ENCODE measurements around the gene DMWD. TPM values are rescaled to one million over a fixed set of nuclear protein-coding genes. Genes with fewer than 3 reads are reported as not detected.

The DMWD gene
- total RNA-seq, 1 donor from 2014 or later = 91.0 TPM

DNA sequence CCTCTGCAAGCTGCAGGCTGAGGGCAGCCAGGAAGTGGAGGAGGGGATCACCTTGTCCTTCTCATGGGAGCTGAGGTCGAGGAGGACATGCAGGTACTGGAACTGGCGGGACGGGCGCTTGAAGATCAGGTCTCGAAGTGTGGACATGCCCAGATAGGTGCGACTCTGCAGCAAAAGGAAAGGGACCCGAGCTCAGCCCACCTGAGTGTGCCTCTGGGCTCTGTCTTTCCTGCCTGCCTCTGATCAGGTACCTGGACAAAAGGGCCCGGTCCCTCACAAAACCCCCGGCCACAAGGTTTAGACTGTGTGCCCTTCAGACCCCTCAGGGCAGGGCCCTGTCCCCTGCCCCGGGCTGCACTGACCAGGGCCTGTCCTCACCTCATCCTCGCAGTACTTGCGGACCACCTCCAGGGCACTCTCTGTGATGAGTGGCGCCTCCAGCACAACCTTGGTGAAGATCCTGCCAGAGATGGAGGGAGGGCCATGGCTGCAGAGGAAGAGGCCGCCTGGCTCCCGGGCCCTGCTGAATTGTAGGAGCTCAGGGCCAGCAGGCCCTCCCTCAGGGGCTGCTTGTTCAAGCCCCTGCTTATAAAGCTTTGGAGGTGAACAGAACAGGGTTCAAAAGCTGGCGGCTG lies 34.9 kb upstream of the DMWD start:
- peaks cover 23% of the 10 kb centered on the region for H3K4me1 Mint-ChIP-seq (ENCODE audit: unreplicated experiment)
- H3K27me3 Mint-ChIP-seq (ENCODE audit: unreplicated experiment) = no peaks in the 10 kb centered on the region
- DNase-seq (ENCODE audit: extremely low spot score, unreplicated experiment) = no peak
- no peaks in the 10 kb centered on the region for H3K9me3 Mint-ChIP-seq (ENCODE audit: unreplicated experiment)
- H3K36me3 Mint-ChIP-seq (ENCODE audit: unreplicated experiment) = peaks cover 65% of the 10 kb centered on the region
- H3K27ac Mint-ChIP-seq (ENCODE audit: unreplicated experiment) = peak overlapping the region; percentile 74
- TF ChIP-seq, protein P1, sequence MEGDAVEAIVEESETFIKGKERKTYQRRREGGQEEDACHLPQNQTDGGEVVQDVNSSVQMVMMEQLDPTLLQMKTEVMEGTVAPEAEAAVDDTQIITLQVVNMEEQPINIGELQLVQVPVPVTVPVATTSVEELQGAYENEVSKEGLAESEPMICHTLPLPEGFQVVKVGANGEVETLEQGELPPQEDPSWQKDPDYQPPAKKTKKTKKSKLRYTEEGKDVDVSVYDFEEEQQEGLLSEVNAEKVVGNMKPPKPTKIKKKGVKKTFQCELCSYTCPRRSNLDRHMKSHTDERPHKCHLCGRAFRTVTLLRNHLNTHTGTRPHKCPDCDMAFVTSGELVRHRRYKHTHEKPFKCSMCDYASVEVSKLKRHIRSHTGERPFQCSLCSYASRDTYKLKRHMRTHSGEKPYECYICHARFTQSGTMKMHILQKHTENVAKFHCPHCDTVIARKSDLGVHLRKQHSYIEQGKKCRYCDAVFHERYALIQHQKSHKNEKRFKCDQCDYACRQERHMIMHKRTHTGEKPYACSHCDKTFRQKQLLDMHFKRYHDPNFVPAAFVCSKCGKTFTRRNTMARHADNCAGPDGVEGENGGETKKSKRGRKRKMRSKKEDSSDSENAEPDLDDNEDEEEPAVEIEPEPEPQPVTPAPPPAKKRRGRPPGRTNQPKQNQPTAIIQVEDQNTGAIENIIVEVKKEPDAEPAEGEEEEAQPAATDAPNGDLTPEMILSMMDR (IDR thresholded peaks at IDR 0.05) = no peak
- H3K4me3 Mint-ChIP-seq (ENCODE audit: unreplicated experiment) = peak overlapping the region; percentile 28

DNA sequence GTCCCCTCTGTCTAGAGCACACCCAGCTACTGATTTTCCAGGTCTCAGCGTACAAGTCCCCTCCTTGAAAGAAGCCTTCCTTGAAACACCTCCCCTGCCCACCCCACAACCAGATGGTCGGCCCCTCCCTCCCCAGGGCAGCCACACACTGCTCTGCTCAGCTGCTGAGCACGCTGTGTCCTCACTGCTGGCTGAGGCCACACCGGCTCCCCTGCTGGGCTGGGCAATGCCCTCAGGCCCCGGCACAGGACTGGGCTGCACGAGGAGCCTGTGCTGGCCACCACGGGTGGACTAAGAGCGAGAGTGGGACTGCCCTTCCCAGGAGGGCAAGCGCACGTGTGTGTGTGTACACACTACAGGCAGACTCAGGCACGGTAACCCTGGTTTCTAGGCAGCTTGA lies 34.3 kb upstream of the DMWD start:
- peaks cover 23% of the 10 kb centered on the region for H3K4me1 Mint-ChIP-seq (ENCODE audit: unreplicated experiment)
- no peaks in the 10 kb centered on the region for H3K27me3 Mint-ChIP-seq (ENCODE audit: unreplicated experiment)
- peak overlapping the region; percentile 28 for H3K4me3 Mint-ChIP-seq (ENCODE audit: unreplicated experiment)
- peak; percentile 93 for DNase-seq (ENCODE audit: extremely low spot score, unreplicated experiment)
- TF ChIP-seq, protein P1 (IDR thresholded peaks at IDR 0.05) = no peak
- H3K27ac Mint-ChIP-seq (ENCODE audit: unreplicated experiment) = peak overlapping the region; percentile 74
- no peaks in the 10 kb centered on the region for H3K9me3 Mint-ChIP-seq (ENCODE audit: unreplicated experiment)
- peaks cover 59% of the 10 kb centered on the region for H3K36me3 Mint-ChIP-seq (ENCODE audit: unreplicated experiment)

DNA sequence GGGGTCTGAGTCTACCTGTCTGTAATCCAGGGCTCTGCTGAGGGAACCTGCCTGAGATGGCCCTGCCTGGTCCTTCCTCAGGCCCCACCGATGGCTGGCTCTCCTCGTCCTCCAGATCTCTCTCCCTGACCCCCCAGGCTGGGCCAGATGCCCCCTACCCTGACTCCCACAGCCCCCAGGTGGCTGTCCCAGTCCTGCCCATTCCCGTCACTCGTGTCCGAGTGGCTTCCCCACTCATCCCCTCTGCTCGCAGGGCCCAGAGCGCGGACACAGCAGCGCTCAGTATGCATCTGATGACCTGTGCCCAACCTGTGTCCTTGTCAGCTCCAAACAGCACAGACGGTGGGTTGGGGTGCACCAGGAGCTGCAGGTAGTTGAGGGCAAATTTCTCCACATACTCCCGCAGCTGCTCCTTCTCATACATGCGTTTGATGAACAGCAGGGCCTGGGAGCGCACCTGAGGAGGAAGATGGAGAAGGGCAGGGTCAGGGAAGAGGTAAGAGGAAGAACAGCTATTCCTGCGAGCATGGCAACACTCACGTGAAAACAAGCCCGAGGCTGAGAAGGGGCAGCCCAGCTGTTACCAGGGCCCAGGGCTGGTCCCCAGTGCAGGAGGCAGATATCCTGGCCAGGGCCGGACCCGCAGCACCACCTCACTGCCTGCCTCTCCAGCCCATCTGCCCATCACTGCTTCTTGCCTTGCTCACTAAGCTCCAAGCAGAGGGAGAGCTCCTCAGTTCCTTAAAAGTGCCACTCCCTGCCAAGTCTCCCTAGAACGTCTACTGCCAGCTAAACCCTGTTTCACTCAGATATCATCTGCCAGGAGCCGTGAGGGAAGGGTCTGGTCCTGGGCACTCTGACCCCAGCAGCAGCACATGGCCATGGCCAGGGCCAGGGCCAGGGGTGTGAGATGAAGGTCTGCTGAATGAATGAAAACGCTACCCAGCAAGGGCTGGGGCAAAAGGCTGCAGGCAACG lies 33.6 kb upstream of the DMWD start:
- no peak for DNase-seq (ENCODE audit: extremely low spot score, unreplicated experiment)
- peaks cover 23% of the 10 kb centered on the region for H3K4me1 Mint-ChIP-seq (ENCODE audit: unreplicated experiment)
- H3K27ac Mint-ChIP-seq (ENCODE audit: unreplicated experiment) = peak overlapping the region; percentile 44
- no peaks in the 10 kb centered on the region for H3K27me3 Mint-ChIP-seq (ENCODE audit: unreplicated experiment)
- H3K36me3 Mint-ChIP-seq (ENCODE audit: unreplicated experiment) = peaks cover 53% of the 10 kb centered on the region
- no peaks in the 10 kb centered on the region for H3K9me3 Mint-ChIP-seq (ENCODE audit: unreplicated experiment)
- no peak overlapping the region for H3K4me3 Mint-ChIP-seq (ENCODE audit: unreplicated experiment)
- TF ChIP-seq, protein P1 (IDR thresholded peaks at IDR 0.05) = no peak

DNA sequence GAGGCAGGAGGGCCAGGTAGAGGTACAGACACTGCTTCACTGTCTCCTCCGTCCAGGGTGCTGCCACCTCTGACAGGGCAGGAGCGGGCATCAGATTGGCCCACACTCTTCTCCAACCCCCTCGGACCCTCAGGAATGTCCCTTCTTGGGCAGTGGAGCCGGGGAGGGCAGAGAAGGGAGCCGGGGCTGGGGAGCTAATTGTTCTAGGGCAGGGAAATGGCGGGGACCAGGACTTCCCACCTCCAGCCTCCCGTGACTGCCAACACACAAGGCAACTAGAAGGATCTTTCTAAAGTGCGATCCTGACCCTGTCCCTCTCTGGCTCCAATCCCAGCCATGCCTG lies 32.6 kb upstream of the DMWD start:
- H3K4me1 Mint-ChIP-seq (ENCODE audit: unreplicated experiment) = peaks cover 23% of the 10 kb centered on the region
- H3K4me3 Mint-ChIP-seq (ENCODE audit: unreplicated experiment) = no peak overlapping the region
- peaks cover 47% of the 10 kb centered on the region for H3K36me3 Mint-ChIP-seq (ENCODE audit: unreplicated experiment)
- H3K27ac Mint-ChIP-seq (ENCODE audit: unreplicated experiment) = no peak overlapping the region
- TF ChIP-seq, protein P1 (IDR thresholded peaks at IDR 0.05) = no peak
- H3K9me3 Mint-ChIP-seq (ENCODE audit: unreplicated experiment) = no peaks in the 10 kb centered on the region
- no peak for DNase-seq (ENCODE audit: extremely low spot score, unreplicated experiment)
- no peaks in the 10 kb centered on the region for H3K27me3 Mint-ChIP-seq (ENCODE audit: unreplicated experiment)
